Thyroid gland (tissue), 4 donors: ENCODE data around the gene FBXL17.

Experiments used
- CTCF ChIP-seq, 6 experiments: fragments of 200-600 bp in 3 of 6; fragments of 450-650 bp in 3 of 6; sonication (generic) in 3 of 6; IDR thresholded peaks; one replicate each; pipeline ENCODE4 v1.5.1; 2016 to 2019; ENCODE audit warnings: antibody characterized with exemption in 6 of 6, mild to moderate bottlenecking in 2 of 6, inconsistent platforms in 1 of 6, moderate library complexity in 1 of 6
- POLR2A ChIP-seq, 2 donors: fragments of 450-650 bp; IDR thresholded peaks; one replicate each; pipeline ENCODE4 v1.6.1; 2017; ENCODE audit warnings: antibody characterized with exemption in 2 of 2, mild to moderate bottlenecking in 2 of 2, moderate library complexity in 1 of 2

GRCh38 chr5:108028883-108029282, 353.0 kb downstream of the FBXL17 start:
- TF ChIP-seq POLR2A (IDR thresholded peaks at IDR 0.05) = no peak
- TF ChIP-seq CTCF (IDR thresholded peaks at IDR 0.05) = no peak
